Esophagus muscularis mucosa (tissue), 3 donors: ENCODE measurements around the gene SLC37A3.

ENCODE experiments used
- CTCF ChIP-seq, 3 experiments: fragments of 200-600 bp in 2 of 3; fragments of 450-650 bp in 1 of 3; sonication (generic) in 2 of 3; IDR thresholded peaks; one replicate each; pipeline ENCODE4 v1.5.1; 2017 to 2019; ENCODE audit warnings: antibody characterized with exemption in 3 of 3, mild to moderate bottlenecking in 2 of 3, moderate library complexity in 1 of 3
- POLR2A ChIP-seq: fragments of 450-650 bp; IDR thresholded peaks from one replicate; pipeline ENCODE4 v1.6.1; 2017; ENCODE audit warnings: antibody characterized with exemption, moderate library complexity, mild to moderate bottlenecking, low read depth

- TF ChIP-seq CTCF (IDR thresholded peaks at IDR 0.05) (no peak), POLR2A (no peak)
Observed at GRCh38 chr7:140292438-140292837, 105.9 kb downstream of the SLC37A3 start.
